ENCODE results near the gene HTT. TPM values are rescaled to one million over a fixed set of nuclear protein-coding genes. Genes with fewer than 3 reads are reported as not detected.

The HTT gene
- total RNA-seq, 6 donors from 2014 or later, result 55.4 to 170 (median 81.5) TPM

GRCh38 chr4:3257103-3257555 lies 182.6 kb downstream of the HTT start:
- peak; percentile 16 to 41 for DNase-seq
- 94 to 98% methylated on average over 5 to 9 of the region's 9 CpGs for WGBS, 2 donors
- Histone ChIP-seq H3K27ac (no peak overlapping the region), H3K4me1 (no peaks in the 10 kb centered on the region), H3K36me3 (peaks cover 0 to 9% (median 3%) of the 10 kb centered on the region in 4 donors), H3K27me3 (no peaks in the 10 kb centered on the region), H3K4me3 (no peak overlapping the region), H3K9me3 (no peaks in the 10 kb centered on the region)
- ATAC-seq (ENCODE audit: low FRiP score in 2 of 2), result no peak
- TF ChIP-seq, protein P1, sequence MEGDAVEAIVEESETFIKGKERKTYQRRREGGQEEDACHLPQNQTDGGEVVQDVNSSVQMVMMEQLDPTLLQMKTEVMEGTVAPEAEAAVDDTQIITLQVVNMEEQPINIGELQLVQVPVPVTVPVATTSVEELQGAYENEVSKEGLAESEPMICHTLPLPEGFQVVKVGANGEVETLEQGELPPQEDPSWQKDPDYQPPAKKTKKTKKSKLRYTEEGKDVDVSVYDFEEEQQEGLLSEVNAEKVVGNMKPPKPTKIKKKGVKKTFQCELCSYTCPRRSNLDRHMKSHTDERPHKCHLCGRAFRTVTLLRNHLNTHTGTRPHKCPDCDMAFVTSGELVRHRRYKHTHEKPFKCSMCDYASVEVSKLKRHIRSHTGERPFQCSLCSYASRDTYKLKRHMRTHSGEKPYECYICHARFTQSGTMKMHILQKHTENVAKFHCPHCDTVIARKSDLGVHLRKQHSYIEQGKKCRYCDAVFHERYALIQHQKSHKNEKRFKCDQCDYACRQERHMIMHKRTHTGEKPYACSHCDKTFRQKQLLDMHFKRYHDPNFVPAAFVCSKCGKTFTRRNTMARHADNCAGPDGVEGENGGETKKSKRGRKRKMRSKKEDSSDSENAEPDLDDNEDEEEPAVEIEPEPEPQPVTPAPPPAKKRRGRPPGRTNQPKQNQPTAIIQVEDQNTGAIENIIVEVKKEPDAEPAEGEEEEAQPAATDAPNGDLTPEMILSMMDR (IDR thresholded peaks at IDR 0.05), result no peak
- TF ChIP-seq POLR2A (IDR thresholded peaks at IDR 0.05) (no peak), POLR2AphosphoS5 (IDR thresholded peaks at IDR 0.05) (no peak), EP300 (IDR thresholded peaks at IDR 0.05) (no peak)

DNA sequence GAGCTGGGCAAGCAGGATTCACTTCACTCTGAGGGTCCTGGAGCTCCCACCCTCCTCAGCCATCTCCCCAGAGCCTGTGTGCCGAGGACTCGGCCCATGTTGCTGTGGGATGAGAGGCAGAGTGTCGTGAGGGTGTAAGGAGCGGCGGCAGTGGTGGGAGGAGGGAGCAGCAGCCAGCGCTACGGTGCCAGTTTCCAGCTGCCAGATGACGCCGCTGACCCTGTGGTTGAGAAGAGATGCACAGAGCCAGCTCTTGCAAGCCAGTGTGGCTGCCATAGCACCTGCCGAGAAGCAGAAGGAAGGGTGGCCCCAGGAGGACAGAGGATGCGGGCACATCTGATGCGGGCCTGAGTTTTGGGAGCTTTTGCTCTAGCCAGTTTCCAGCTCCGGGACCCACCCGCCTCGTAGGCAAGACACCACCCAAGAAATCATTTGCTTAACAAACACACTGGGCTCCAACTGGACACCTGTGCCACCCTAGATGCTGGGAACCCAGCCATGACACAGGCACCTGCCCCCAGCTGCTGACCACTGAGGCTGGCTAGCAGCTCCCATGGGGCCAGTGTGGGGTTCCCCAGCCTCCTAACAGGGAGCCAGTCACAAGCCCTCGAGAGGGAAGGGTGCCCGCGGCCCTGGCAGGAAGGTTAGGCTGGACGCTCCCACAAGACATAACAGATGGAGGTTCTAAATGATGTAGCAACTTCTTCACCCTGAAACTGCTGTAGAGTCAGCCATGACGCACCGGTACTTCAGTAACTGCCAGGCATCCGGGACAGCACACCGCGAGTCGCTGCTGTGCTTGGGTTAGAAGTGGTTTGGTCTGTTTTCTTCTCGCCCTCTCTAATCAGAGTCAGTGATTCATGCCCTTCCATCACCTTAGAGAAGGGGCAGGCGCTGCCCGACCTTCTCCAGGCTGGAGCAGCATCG lies 183.3 kb downstream of the HTT start:
- Histone ChIP-seq H3K4me1 (no peaks in the 10 kb centered on the region), H3K27ac (no peak overlapping the region), H3K36me3 (peaks cover 0 to 9% (median 3%) of the 10 kb centered on the region in 4 donors), H3K4me3 (no peak overlapping the region), H3K27me3 (no peaks in the 10 kb centered on the region), H3K9me3 (no peaks in the 10 kb centered on the region)
- WGBS, 2 donors, result 77 to 87% methylated on average over 29 of the region's 29 CpGs
- DNase-seq (peak; percentile 16 to 50), ATAC-seq (ENCODE audit: low FRiP score in 2 of 2) (no peak)
- TF ChIP-seq POLR2A (IDR thresholded peaks at IDR 0.05) (no peak), POLR2AphosphoS5 (IDR thresholded peaks at IDR 0.05) (no peak), EP300 (IDR thresholded peaks at IDR 0.05) (no peak)
- TF ChIP-seq, protein P1 (IDR thresholded peaks at IDR 0.05), result no peak

GRCh38 chr4:3261411-3262207 lies 187.1 kb downstream of the HTT start:
- TF ChIP-seq, protein P1 (IDR thresholded peaks at IDR 0.05), result no peak
- TF ChIP-seq EP300 (IDR thresholded peaks at IDR 0.05) (no peak), POLR2A (IDR thresholded peaks at IDR 0.05) (no peak)
- Histone ChIP-seq H3K4me3 (no peak overlapping the region), H3K4me1 (no peaks in the 10 kb centered on the region), H3K27me3 (no peaks in the 10 kb centered on the region), H3K9me3 (no peaks in the 10 kb centered on the region), H3K27ac (no peak overlapping the region), H3K36me3 (no peaks in the 10 kb centered on the region)
- DNase-seq, result peak; percentile 13 to 70
- no peak for ATAC-seq (ENCODE audit: low FRiP score in 2 of 2)
- 88 to 94% methylated on average over 30 to 34 of the region's 35 CpGs for WGBS, 2 donors

- Histone ChIP-seq H3K27ac (no peak overlapping the region), H3K4me3 (no peak overlapping the region), H3K36me3 (no peaks in the 10 kb centered on the region), H3K27me3 (no peaks in the 10 kb centered on the region), H3K4me1 (no peaks in the 10 kb centered on the region), H3K9me3 (no peaks in the 10 kb centered on the region)
- 83 to 89% methylated on average over 16 to 23 of the region's 23 CpGs for WGBS, 2 donors
- TF ChIP-seq, protein P1 (IDR thresholded peaks at IDR 0.05), result no peak
- no peak for TF ChIP-seq POLR2AphosphoS5 (IDR thresholded peaks at IDR 0.05)
- TF ChIP-seq POLR2A (IDR thresholded peaks at IDR 0.05), result no peak
- TF ChIP-seq EP300 (IDR thresholded peaks at IDR 0.05), result no peak
- DNase-seq (peak; percentile 16 to 29), ATAC-seq (ENCODE audit: low FRiP score in 2 of 2) (peak; percentile 6 to 15)
These were observed 187.9 kb downstream of the HTT start for GRCh38 chr4:3262208-3263052.

Data from upper lobe of left lung (tissue), 6 donors.